K562 (cell line): ENCODE data around the gene SLC39A7. TPM values are rescaled to one million over a fixed set of nuclear protein-coding genes. Genes with fewer than 3 reads are reported as not detected.

Experiments used
- ATAC-seq: fragments of 200-7000 bp; cut with Tn5 transposase; 3 replicates; pipeline ENCODE4 v1.9.1; 2020; ENCODE audit warnings: moderate library complexity
- BruUV-seq: library from RNA; stranded (reverse); fragments of 400-500 nt; replicated peaks from 2 replicates; lab custom pipeline; 2021; lab: Mats Ljungman, UMichigan
- CTCF ChIA-PET: fragments of 300-600 bp; formaldehyde crosslinking; extraction: SDS; loops from one replicate; lab custom pipeline; 2021; ENCODE audit warnings: low intra/inter-chr PET ratio; lab: Yijun Ruan, JAX
- POLR2A ChIA-PET: fragments of 300-600, 350-650 bp; sonication (Branson Sonifier 250); formaldehyde crosslinking; extraction: SDS; loops from one replicate; lab custom pipeline; 2021; ENCODE audit warnings: antibody characterized with exemption, inconsistent platforms; lab: Yijun Ruan, JAX
- DNase-seq, 4 experiments: peaks; one replicate each; pipeline versions ENCODE4 v3.0.0 to v3.0.0-alpha.2; 2011 to 2018; ENCODE audit warnings: low spot score in 3 of 4, mixed read lengths in 3 of 4; ENCODE audit errors: extremely low read depth in 1 of 4
- FAIRE-seq: peaks from 2 replicates; lab custom pipeline; 2011; peaks lifted over from hg19 to GRCh38; lab: Jason Lieb, UNC
- H2AFZ ChIP-seq: 2 replicates; pipeline ENCODE4 v1.6.0; 2011; ENCODE audit warnings: low read depth, low read length, control low read depth, inconsistent platforms
- H3K27ac ChIP-seq: fragments of 200-600 bp; 3 replicates; pipeline ENCODE4 v1.8.0; 2011; ENCODE audit warnings: low read depth, mild to moderate bottlenecking, control low read depth, inconsistent platforms, low read length, moderate library complexity, mixed read lengths; ENCODE audit errors: extremely low read depth
- H3K27me3 ChIP-seq, 2 experiments: fragments of 300-600 bp in 1 of 2; 2 replicates in 1 of 2; 3 replicates in 1 of 2; pipeline versions ENCODE4 v1.6.0 to v1.8.0; 2011; ENCODE audit warnings: inconsistent platforms in 2 of 2, low read length in 2 of 2, mild to moderate bottlenecking in 1 of 2, mixed read lengths in 1 of 2, moderate library complexity in 1 of 2; ENCODE audit not compliant: control insufficient read depth in 2 of 2, insufficient read depth in 2 of 2
- H3K36me3 ChIP-seq: fragments of 300-600 bp; 3 replicates; pipeline ENCODE4 v1.8.0; 2011; ENCODE audit warnings: mild to moderate bottlenecking, low read length, inconsistent platforms; ENCODE audit not compliant: control insufficient read depth, insufficient read depth
- H3K4me1 ChIP-seq, 2 experiments: fragments of 200-600 bp in 1 of 2; replicated peaks in 1 of 2; 2 replicates in 1 of 2; 3 replicates in 1 of 2; pipeline versions ENCODE4 v1.5.1 to v1.8.0; 2011; ENCODE audit warnings: inconsistent platforms in 2 of 2, low read length in 2 of 2, mild to moderate bottlenecking in 1 of 2, mixed read lengths in 1 of 2, moderate library complexity in 1 of 2; ENCODE audit not compliant: control insufficient read depth in 2 of 2, insufficient read depth in 2 of 2
- H3K4me2 ChIP-seq: 2 replicates; pipeline ENCODE4 v1.6.1; 2011; ENCODE audit warnings: low read length, control low read depth, inconsistent platforms, mixed read lengths; ENCODE audit not compliant: insufficient read depth
- H3K4me3 ChIP-seq: fragments of 200-600 bp; sonication (generic), shearing (Covaris generic); 2 replicates; pipeline ENCODE4 v1.5.1; 2016; ENCODE audit warnings: control low read depth, inconsistent platforms
- H3K79me2 ChIP-seq: fragments of 200-600 bp; 3 replicates; pipeline ENCODE4 v1.8.0; 2011; ENCODE audit warnings: low read length, inconsistent platforms; ENCODE audit not compliant: control insufficient read depth, insufficient read depth
- H3K9ac ChIP-seq, 2 experiments: 2 replicates each; pipeline versions ENCODE4 v1.6.0 to v1.6.1; 2011; ENCODE audit warnings: low read depth in 2 of 2, low read length in 2 of 2, control low read depth in 1 of 2, inconsistent platforms in 1 of 2, mild to moderate bottlenecking in 1 of 2, mixed read lengths in 1 of 2; ENCODE audit not compliant: insufficient read depth in 1 of 2
- H3K9me1 ChIP-seq: one replicate; pipeline ENCODE4 v1.6.0; 2011; ENCODE audit warnings: inconsistent platforms, mild to moderate bottlenecking, low read length, moderate library complexity; ENCODE audit not compliant: control insufficient read depth, insufficient read depth
- H3K9me3 ChIP-seq: replicated peaks from 2 replicates; pipeline ENCODE4 v1.5.1; 2011; ENCODE audit warnings: low read depth, low read length, inconsistent platforms; ENCODE audit not compliant: control insufficient read depth, insufficient read depth
- H4K20me1 ChIP-seq: replicated peaks from 2 replicates; pipeline ENCODE4 v1.6.1; 2011; ENCODE audit warnings: low read length, inconsistent platforms, mixed read lengths; ENCODE audit not compliant: control insufficient read depth, insufficient read depth
- CEBPG ChIP-seq, 3 experiments: fragments of 200-800 bp in 1 of 3; sonication (Bioruptor generic) in 1 of 3; sonication (generic) in 1 of 3; formaldehyde crosslinking in 1 of 3; IDR thresholded peaks in 2 of 3; conservative IDR thresholded peaks in 1 of 3; 2 replicates each; pipeline versions ENCODE4 v1.6.1 to v1.8.0; 2016 to 2022; ENCODE audit warnings: missing compliant biosample characterization in 2 of 3, missing genetic modification characterization in 2 of 3, mild to moderate bottlenecking in 1 of 3, missing genetic modification reagents in 1 of 3
- CHD4 ChIP-seq: fragments of 200-600 bp; sonication (generic); IDR thresholded peaks from 3 replicates; pipeline ENCODE4 v1.6.1; 2012; ENCODE audit warnings: low read depth, mild to moderate bottlenecking, mixed read lengths, low read length, inconsistent platforms; ENCODE audit not compliant: insufficient read depth, insufficient replicate concordance, poor library complexity, severe bottlenecking
- CREM ChIP-seq: IDR thresholded peaks from 2 replicates; pipeline ENCODE4 v1.6.1; 2014; ENCODE audit warnings: antibody characterized with exemption, low read depth
- ELK3 ChIP-seq: fragments of 450-650 bp; formaldehyde crosslinking; IDR thresholded peaks from 2 replicates; pipeline ENCODE4 v1.4.0; 2020; ENCODE audit warnings: mild to moderate bottlenecking
- FOS ChIP-seq: IDR thresholded peaks from 3 replicates; pipeline ENCODE4 v1.6.1; 2011; ENCODE audit not compliant: insufficient read length; ENCODE audit errors: extremely low read depth
- HIVEP1 ChIP-seq: fragments of 250-450 bp; sonication (Bioruptor Pico); IDR thresholded peaks from 2 replicates; pipeline ENCODE4 v1.4.0; 2020; ENCODE audit warnings: mild to moderate bottlenecking
- HSF4 ChIP-seq: fragments of 250-450 bp; sonication (Bioruptor Pico); IDR thresholded peaks from 2 replicates; pipeline ENCODE4 v2.1.2; 2022; ENCODE audit warnings: mild to moderate bottlenecking, moderate library complexity, borderline replicate concordance
- MLX ChIP-seq, 2 experiments: fragments of 450-650 bp in 1 of 2; sonication (generic) in 1 of 2; formaldehyde crosslinking; conservative IDR thresholded peaks; 2 replicates each; pipeline versions ENCODE4 v1.4.0 to v1.8.1; 2020 to 2022; ENCODE audit warnings: mild to moderate bottlenecking in 1 of 2, missing genetic modification reagents in 1 of 2
- SNIP1 ChIP-seq: fragments of 450-650 bp; IDR thresholded peaks from 2 replicates; pipeline ENCODE4 v1.7.1; 2017; ENCODE audit warnings: low read depth, mild to moderate bottlenecking
- ZNF277 ChIP-seq: fragments of 250-450 bp; sonication (Bioruptor Pico); IDR thresholded peaks from 2 replicates; pipeline ENCODE4 v1.8.0; 2022; ENCODE audit warnings: inconsistent platforms, mild to moderate bottlenecking, moderate library complexity, borderline replicate concordance
- ZZZ3 ChIP-seq: fragments of 450-650 bp; IDR thresholded peaks from 2 replicates; pipeline ENCODE4 v1.6.1; 2016; ENCODE audit warnings: antibody characterized with exemption, mild to moderate bottlenecking, moderate library complexity
- WGBS: fragments of 100-300 bp; shearing (Covaris generic); methylation state at CpG from one replicate; pipeline ENCODE4 v1.1.6; 2016; ENCODE audit warnings: low coverage, mixed read lengths; ENCODE audit not compliant: insufficient coverage; ENCODE audit errors: missing lambda C conversion rate; 5-methylcytosine and 5-hydroxymethylcytosine counted together
- in situ Hi-C: fragments of 300-500 bp; cut with MboI; formaldehyde crosslinking; loops from 4 replicates; pipeline ENCODE4 v1.15.0; 2018; ENCODE audit warnings: inconsistent platforms, mixed read lengths
- intact Hi-C: fragments of 100-400 bp; cut with micrococcal nuclease; formaldehyde crosslinking; loops from 2 replicates; pipeline ENCODE4 v1.14.2; 2022
- polyA plus RNA-seq, 8 experiments: library from polyadenylated mRNA; depleted of rRNA in 4 of 8; stranded (reverse) in 5 of 8; unstranded in 3 of 8; fragments of >200 nt; fragmentation: Nextera tagmentation in 2 of 8; fragmentation: Illumina TruSeq in 1 of 8; extraction: Ambion mirVana in 2 of 8; extraction: Trizol in 1 of 8; gene quantifications; 2 replicates each; pipeline versions ENCODE4 v1.2.1 to v1.2.3, GENCODE V29; 2011 to 2014; ENCODE audit warnings: inconsistent platforms in 1 of 8, missing spikeins in 1 of 8
- total RNA-seq, 7 experiments: library from RNA; depleted of rRNA in 6 of 7; stranded (reverse); fragments of >200 nt in 6 of 7; fragmentation: Illumina TruSeq in 2 of 7; extraction: Trizol in 2 of 7; gene quantifications; 2 replicates each; pipeline versions ENCODE4 v1.2.1 to v1.2.3, GENCODE V29; 2011 to 2021; ENCODE audit warnings: low replicate concordance in 1 of 7

The SLC39A7 gene
- total and polyA plus RNA-seq, 9 of the 15 experiments (the other 6 are each of a cell fraction or from before 2014, with no cell fraction given) = 21.7 to 169 (median 121) TPM

- Histone ChIP-seq H2AFZ (no peak overlapping the region), H3K79me2 (no peaks in the 10 kb centered on the region), H4K20me1 (no peaks in the 10 kb centered on the region), H3K9me1 (no peaks in the 10 kb centered on the region), H3K27me3 (peaks cover 4 to 18% of the 10 kb centered on the region in 2 experiments; a peak in 3 of 5 replicates), H3K9me3 (no peaks in the 10 kb centered on the region), H3K9ac (no peak overlapping the region), H3K4me1 (peaks cover 5 to 10% of the 10 kb centered on the region in 2 experiments; a peak in 3 of 5 replicates), H3K4me2 (no peak overlapping the region), H3K4me3 (no peak overlapping the region), H3K36me3 (no peaks in the 10 kb centered on the region), H3K27ac (no peak overlapping the region)
- DNase-seq (peak in 1 of 4 experiments; percentile 4), FAIRE-seq (no peak), ATAC-seq (no peak)
- WGBS = 3% methylated on average over 2 of the region's 2 CpGs
- no peak for TF ChIP-seq ZNF277 (CRISPR knock-in tag)
- TF ChIP-seq HIVEP1 (CRISPR knock-in tag) = no peak
- TF ChIP-seq SNIP1 = no peak
- TF ChIP-seq ELK3 (CRISPR knock-in tag) = no peak
- no peak for TF ChIP-seq ZZZ3
- TF ChIP-seq CREM = no peak
- TF ChIP-seq CEBPG (CRISPR knock-in tag; IDR thresholded peaks at IDR 0.05) = no peak
- TF ChIP-seq CEBPG (tag; conservative IDR thresholded peaks at IDR 0.05 in 1 of 2, IDR thresholded peaks at IDR 0.05 in 1 of 2) = no peak
- no peak for TF ChIP-seq FOS
- TF ChIP-seq MLX (CRISPR knock-in tag; conservative IDR thresholded peaks at IDR 0.05) = no peak
- TF ChIP-seq CHD4 = no peak
- TF ChIP-seq HSF4 (CRISPR knock-in tag) = no peak
- in situ Hi-C loops = no loop called here
- ChIA-PET POLR2A (interaction anchor here (0.9 kb wide), 1 partner anchor 9 kb away, joined by 3 read pairs; no protein-coding TSS in a partner anchor), CTCF (no interaction called here)
- intact Hi-C loops = no loop called here
- BruUV-seq = no TSS peak
These were observed 43.7 kb upstream of the SLC39A7 start for GRCh38 chr6:33156964-33157363.
